H1 (cell line): Measurements from ENCODE around the gene PTH1R.

Experiments
- POLR2A ChIP-seq, 2 experiments: IDR thresholded peaks; 1 replicate in 1 of 2; 2 replicates in 1 of 2; pipeline ENCODE4 v1.6.1; 2011; ENCODE audit warnings: low read depth in 2 of 2, low read length in 2 of 2, mild to moderate bottlenecking in 2 of 2; ENCODE audit errors: control extremely low read depth in 1 of 2
- ZNF274 ChIP-seq: IDR thresholded peaks from 2 replicates; pipeline ENCODE4 v1.7.0; 2012; ENCODE audit warnings: low read length, borderline replicate concordance; ENCODE audit errors: extremely low read depth
- TF ChIP-seq, protein P1 (sequence below), 3 experiments: IDR thresholded peaks; 1 replicate in 2 of 3; 2 replicates in 1 of 3; pipeline versions ENCODE4 v1.5.1 to v1.6.1; 2011; ENCODE audit warnings: low read length in 3 of 3, mild to moderate bottlenecking in 3 of 3, inconsistent platforms in 2 of 3, low read depth in 1 of 3, moderate library complexity in 1 of 3; ENCODE audit not compliant: insufficient read depth in 1 of 3; ENCODE audit errors: control extremely low read depth in 1 of 3

DNA sequence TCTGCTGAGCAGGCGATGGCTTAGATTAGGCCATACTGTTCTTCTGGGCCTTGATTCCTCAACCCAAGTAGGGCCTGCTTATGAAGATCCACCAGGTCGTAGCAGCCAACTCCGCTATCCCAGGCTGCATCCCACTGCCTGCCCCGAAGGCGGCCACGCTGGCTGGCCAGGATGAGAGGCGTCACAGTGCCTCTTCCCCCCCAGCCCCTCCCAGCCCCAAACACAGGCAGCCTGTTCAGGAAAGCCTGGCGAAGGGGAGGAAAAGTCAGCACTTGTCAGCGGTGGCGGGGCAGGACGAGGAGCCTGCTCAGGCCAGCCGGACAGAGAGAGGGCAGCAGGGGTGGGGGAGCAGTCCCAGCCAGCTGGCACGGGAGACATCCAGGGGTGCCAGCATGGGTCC, 11.2 kb downstream of the PTH1R start:
- TF ChIP-seq ZNF274 (no peak), POLR2A (IDR thresholded peaks at IDR 0.05; ENCODE audit: control extremely low read depth in 1 of 2, low read depth in 2 of 2, low read length in 2 of 2) (no peak)
- TF ChIP-seq, protein P1, sequence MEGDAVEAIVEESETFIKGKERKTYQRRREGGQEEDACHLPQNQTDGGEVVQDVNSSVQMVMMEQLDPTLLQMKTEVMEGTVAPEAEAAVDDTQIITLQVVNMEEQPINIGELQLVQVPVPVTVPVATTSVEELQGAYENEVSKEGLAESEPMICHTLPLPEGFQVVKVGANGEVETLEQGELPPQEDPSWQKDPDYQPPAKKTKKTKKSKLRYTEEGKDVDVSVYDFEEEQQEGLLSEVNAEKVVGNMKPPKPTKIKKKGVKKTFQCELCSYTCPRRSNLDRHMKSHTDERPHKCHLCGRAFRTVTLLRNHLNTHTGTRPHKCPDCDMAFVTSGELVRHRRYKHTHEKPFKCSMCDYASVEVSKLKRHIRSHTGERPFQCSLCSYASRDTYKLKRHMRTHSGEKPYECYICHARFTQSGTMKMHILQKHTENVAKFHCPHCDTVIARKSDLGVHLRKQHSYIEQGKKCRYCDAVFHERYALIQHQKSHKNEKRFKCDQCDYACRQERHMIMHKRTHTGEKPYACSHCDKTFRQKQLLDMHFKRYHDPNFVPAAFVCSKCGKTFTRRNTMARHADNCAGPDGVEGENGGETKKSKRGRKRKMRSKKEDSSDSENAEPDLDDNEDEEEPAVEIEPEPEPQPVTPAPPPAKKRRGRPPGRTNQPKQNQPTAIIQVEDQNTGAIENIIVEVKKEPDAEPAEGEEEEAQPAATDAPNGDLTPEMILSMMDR (IDR thresholded peaks at IDR 0.05; ENCODE audit: control extremely low read depth in 1 of 3, insufficient read depth in 1 of 3, low read depth in 1 of 3, low read length in 3 of 3), result no peak
